ENCODE data around the gene EIF4E2.

DNA sequence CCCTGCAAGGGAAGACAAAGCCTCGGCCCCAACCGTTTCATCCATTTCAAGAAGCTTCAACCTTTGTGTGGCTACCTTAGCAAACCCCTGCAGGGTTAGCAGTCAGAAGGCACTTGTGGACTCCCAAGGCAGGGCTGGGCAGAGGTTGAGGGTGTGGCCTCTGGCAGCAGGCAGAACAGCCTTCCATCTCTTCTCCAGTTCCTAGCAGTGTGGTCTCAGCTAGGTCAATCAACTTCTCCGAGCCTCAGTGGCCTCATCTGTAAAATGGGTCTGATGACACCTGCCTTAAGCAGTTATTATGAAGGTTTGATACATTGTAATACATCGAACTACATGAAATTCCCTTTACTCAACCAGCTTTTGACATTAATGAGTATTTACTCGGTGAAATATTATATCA is 37.1 kb upstream of the EIF4E2 start:
- TF ChIP-seq, protein P1, sequence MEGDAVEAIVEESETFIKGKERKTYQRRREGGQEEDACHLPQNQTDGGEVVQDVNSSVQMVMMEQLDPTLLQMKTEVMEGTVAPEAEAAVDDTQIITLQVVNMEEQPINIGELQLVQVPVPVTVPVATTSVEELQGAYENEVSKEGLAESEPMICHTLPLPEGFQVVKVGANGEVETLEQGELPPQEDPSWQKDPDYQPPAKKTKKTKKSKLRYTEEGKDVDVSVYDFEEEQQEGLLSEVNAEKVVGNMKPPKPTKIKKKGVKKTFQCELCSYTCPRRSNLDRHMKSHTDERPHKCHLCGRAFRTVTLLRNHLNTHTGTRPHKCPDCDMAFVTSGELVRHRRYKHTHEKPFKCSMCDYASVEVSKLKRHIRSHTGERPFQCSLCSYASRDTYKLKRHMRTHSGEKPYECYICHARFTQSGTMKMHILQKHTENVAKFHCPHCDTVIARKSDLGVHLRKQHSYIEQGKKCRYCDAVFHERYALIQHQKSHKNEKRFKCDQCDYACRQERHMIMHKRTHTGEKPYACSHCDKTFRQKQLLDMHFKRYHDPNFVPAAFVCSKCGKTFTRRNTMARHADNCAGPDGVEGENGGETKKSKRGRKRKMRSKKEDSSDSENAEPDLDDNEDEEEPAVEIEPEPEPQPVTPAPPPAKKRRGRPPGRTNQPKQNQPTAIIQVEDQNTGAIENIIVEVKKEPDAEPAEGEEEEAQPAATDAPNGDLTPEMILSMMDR (IDR thresholded peaks at IDR 0.05; ENCODE audit: low read length) = no peak
- TF ChIP-seq EZH2 (optimal IDR thresholded peaks at IDR 0.05; ENCODE audit: low read depth, low read length) = no peak
- TF ChIP-seq EZH2phosphoT487 (IDR thresholded peaks at IDR 0.05; ENCODE audit: low read length) = no peak
